GM18867 (cell line): ENCODE results near the gene ANGEL1.

Source experiments
- ATAC-seq: cut with Tn5 transposase; IDR thresholded peaks from one replicate; pipeline ENCODE4 v1.9.1; 2021; ENCODE audit warnings: mild to moderate bottlenecking, moderate library complexity; ENCODE audit not compliant: unreplicated experiment

The ANGEL1 gene

GRCh38 chr14:76820700-76821099 is 8.0 kb upstream of the ANGEL1 start:
- ATAC-seq: no peak

GRCh38 chr14:76814726-76815645 is 2.3 kb upstream of the ANGEL1 start:
- no peak for ATAC-seq

- peak; percentile 13 for ATAC-seq
Observed at GRCh38 chr14:76812093-76812421, 625 bp downstream of the ANGEL1 start.

DNA sequence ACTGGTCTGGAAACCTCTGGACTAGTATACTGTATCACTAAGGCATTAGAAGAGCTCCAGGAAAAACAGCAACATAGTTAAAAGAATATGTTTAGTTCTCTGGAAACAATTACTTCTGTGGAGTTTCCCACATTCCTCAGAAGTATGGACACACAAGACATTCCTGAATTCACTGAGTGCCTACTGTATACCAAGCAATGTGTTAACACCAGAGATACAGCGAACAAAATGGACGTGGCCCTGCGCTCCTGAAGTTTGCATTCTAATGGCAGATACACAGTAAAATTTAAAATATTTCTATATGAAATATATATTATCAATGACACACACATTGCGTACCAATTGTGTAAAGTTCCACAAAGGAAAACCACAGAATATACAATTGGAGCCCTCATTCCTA is 1.1 kb downstream of the ANGEL1 start:
- ATAC-seq: no peak

DNA sequence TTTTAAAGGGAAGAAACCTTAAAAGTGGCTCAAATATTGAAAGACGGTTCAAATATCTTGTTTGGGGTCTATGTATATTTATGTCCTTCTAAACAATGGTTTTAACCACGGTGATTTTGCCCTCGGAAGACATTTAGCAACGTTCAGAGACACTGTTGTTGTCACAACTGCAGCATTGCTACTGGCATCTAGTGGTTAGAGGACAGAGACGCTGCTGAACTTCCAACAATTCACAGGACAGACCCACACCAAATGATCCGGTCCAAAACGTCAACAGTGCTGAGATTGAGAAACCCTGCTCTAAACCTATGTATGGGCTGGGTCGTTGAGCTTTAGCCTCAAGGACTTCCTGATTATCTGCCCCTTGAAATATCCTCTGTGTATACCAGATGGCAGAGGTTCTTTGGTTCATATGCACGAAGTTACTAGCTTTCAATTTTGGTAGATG is 1.7 kb downstream of the ANGEL1 start:
- ATAC-seq: no peak

DNA sequence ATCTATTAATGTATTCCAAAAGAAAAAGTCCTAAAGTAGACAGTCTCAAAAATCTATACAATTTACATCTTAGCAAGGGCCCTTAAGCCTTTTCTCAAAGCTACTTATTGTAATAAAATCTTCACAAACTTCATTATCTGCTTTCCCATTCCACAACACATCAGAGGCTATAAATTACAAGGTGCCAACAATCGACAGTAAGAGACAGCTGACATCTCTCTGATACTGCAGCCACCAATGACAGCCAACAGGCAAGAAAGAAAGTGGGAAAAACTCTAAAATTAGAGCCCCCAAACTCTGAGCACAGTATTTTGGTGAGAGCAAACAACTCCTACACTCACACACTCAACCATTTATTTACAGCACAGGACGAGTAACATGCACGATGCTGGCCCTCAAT is 2.2 kb downstream of the ANGEL1 start:
- no peak for ATAC-seq

DNA sequence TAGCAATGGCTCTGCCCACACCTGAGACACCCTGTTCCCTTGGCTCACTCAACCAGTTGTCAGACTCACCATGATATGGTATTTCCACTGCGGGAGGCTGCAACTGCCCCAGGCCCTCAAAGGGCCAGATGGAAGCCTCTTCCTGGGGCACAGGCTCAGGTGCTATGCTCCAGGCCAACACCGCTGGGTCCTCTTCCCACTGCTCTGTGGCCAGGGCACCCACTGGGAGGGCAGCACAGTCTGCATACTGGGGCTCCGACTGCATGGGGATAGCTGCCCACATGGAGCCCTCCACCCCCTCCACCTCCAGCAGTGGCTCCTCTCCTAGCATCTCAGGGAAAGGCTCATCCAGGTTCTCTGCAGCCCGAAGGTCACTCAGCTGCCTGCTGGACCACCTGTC is 3.7 kb downstream of the ANGEL1 start:
- no peak for ATAC-seq

GRCh38 chr14:76808011-76808410 is 4.7 kb downstream of the ANGEL1 start:
- no peak for ATAC-seq

DNA sequence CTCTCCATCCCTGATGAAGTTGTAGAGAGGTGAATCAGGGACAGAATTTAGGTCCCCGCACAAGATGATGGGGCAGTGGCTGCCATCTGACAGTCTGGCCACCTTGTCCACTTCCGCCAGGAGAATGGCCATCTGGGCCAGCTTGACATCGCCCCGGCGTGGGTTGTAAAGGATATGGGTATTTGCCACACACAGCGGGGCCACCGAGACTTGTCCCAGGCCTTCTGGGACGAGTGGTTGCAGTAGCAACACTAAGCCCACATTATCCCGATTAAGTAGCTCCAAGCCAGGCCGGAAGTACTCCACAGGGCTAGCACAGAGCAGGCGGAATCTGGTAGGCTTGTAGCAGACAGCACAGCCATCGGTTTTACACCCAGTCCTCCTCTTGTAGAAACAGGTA is 6.2 kb downstream of the ANGEL1 start:
- ATAC-seq: no peak

DNA sequence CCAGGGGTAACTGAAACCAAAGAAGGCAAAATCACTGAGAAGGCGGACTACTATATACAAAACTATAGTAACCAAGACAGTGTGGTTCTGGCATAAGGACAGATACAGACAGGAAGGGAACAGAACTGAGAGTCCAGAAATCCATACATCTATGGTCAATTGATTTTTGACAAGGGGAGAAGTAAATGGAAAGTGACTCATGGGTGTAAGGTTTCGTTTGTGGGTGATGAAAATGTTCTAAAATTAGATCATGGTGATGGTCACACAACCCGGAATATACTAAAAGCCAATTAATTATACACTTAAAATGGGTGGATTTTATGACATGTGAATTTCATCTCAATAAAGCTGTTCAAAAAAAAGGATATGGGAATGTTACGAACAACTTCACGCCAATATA is 18.7 kb downstream of the ANGEL1 start:
- ATAC-seq: no peak

- ATAC-seq: no peak
Observed at GRCh38 chr14:76793324-76793723, 19.4 kb downstream of the ANGEL1 start.

DNA sequence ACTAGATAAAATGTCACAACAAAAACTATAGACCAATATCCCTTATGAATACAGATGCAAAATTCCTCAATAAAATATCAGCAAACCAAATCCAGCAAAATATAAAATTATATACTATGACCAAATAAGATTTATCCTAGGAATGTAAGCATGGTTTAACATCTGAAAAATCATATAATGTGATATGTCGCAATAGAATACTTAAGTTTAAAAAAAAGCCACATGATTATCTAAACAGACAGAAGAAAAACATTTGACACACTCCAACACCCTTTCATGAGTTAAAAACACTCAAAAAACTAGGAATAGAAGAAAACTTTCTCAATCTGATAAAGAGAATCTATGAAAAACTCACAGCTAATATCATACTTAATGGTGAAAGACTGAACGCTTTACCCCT is 20.3 kb downstream of the ANGEL1 start:
- no peak for ATAC-seq

- no peak for ATAC-seq
Observed at GRCh38 chr14:76786601-76787000, 26.1 kb downstream of the ANGEL1 start.

- no peak for ATAC-seq
Observed at GRCh38 chr14:76784881-76785280, 27.8 kb downstream of the ANGEL1 start.

- ATAC-seq: no peak
Observed at GRCh38 chr14:76784266-76784874, 28.3 kb downstream of the ANGEL1 start.

DNA sequence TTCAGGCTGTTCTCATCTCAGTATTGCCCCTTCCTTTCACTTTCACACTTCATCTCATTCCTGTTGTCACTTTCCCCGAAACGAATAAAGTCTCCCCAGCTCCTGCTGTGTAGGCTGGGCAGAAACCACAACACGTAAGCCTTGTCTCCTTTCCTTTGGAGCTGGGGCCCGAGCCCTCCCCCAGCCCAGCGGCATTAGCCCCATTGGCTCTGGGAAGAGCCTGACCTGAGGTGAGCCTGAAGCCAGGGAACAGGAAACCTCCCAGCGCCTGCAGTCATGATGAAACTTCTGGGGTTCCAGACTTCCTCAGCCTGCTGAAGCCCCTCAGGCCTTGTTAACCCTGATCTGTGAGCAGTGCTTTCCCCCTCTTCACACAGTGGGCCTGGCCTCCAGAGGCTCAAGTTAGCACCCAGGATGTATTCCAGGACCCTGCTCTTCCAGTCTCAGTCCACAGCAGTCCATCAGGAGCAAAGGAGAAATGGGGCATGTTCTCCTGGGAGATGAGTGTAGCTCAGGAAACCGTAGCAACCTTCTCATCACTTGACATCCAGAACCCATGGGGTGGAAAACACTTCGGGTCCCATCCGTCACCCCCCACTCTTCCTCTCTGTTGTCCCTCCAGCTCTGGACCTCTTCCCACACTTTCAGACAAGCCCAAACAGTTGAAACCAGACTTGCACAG is 29.7 kb downstream of the ANGEL1 start:
- no peak for ATAC-seq

DNA sequence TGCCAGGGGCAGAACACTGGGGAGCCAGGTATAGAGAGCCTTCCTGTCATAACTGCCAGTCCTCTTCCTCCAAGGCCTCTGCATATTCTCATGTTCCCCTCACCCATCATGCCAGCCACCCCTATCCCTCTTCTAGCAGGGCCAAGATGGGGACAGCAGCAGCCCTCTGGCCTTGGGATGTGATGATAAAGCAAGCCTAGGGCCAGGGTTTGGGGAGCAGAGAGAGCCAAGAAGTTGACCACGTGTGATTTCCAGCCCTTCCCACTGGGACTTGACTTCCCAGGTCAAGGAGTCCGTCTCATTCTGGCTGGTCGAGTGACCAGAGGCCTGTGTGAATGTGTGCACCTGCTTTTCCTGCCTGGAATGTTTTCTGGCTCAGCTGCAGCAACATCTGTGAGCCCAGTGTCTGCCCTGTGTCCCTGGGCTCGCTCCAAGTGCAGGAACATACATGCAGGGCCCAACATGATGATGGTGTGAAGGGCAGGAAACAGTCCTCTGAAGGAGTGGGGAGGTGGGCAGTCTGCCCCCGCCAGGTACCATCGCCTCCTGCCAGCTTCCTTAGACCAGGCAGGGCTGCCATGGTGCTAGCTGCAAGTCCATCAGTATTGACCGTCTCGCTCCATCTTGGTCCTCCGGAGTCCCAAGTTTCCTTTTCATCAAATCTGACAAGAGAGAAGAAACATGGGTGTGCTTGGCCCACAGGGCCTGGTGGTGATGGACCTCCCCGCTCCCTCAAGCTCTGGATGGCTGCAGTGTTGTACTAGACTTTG is 30.4 kb downstream of the ANGEL1 start:
- no peak for ATAC-seq

DNA sequence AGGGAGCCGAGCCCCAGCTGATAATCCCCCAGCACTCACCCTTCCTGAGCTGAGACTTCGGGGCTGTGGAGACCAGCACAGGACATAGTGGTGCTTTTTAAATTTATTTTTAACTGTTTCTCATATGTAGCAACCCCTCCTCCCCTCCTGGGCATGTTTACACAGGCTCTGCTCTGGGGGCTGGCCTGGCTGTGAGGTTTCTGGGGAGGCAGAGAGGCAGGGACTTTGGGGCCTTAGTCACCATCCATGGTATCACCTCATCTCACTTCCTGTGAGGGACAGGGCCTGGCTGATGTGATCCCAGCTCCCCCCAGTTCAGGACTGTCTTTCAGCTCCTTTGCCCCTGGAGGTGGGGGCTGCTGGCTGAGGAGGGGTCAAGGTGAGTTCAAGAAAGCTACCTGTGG is 31.0 kb downstream of the ANGEL1 start:
- no peak for ATAC-seq

- no peak for ATAC-seq
Observed at GRCh38 chr14:76780875-76781647, 31.6 kb downstream of the ANGEL1 start.

- ATAC-seq: no peak
Observed at GRCh38 chr14:76780360-76780759, 32.3 kb downstream of the ANGEL1 start.

DNA sequence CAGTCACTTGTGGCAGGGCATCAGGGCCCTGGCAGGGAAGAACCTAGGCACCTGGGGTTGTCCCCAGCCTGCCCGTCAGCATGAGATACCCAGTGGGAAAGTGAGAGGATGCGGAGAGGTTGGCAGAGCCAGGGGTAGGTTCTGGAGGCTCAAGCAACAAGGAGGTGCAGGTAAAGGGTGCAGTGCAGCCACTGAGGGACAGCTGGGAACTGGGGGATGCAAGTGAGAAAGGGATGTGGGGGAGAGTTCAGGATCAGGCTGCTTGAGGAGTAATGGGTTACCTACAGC is 32.7 kb downstream of the ANGEL1 start:
- no peak for ATAC-seq
